Immature natural killer cell (primary cell): ENCODE measurements around the gene ZBTB38. TPM values are rescaled to one million over a fixed set of nuclear protein-coding genes. Genes with fewer than 3 reads are reported as not detected.
A peak's percentile ranks its signal among the peaks of the same experiment; 100 is the strongest.

ENCODE experiments used
- DNase-seq, 3 donors: peaks; one replicate each; pipeline ENCODE4 v3.0.0; 2022; ENCODE audit warnings: mixed read lengths in 1 of 3
- H3K27ac Mint-ChIP-seq, 6 donors: one replicate each; pipeline ENCODE4 v1.8.0; 2020; ENCODE audit warnings: mixed read lengths in 6 of 6, mild to moderate bottlenecking in 5 of 6, inconsistent platforms in 4 of 6, moderate library complexity in 3 of 6
- H3K27me3 Mint-ChIP-seq, 3 donors: one replicate each; pipeline ENCODE4 v1.8.0; 2020 to 2021; ENCODE audit warnings: low read depth in 3 of 3, mild to moderate bottlenecking in 3 of 3, mixed read lengths in 3 of 3, moderate library complexity in 3 of 3, inconsistent platforms in 1 of 3
- H3K36me3 Mint-ChIP-seq, 3 donors: one replicate each; pipeline ENCODE4 v1.8.0; 2020; ENCODE audit warnings: mixed read lengths in 3 of 3, inconsistent platforms in 2 of 3, mild to moderate bottlenecking in 2 of 3
- H3K4me1 Mint-ChIP-seq, 2 donors: one replicate each; pipeline ENCODE4 v1.8.0; 2020; ENCODE audit warnings: inconsistent platforms in 2 of 2, mild to moderate bottlenecking in 2 of 2, mixed read lengths in 2 of 2, moderate library complexity in 1 of 2
- H3K4me3 Mint-ChIP-seq, 5 donors: one replicate each; pipeline ENCODE4 v1.8.0; 2020; ENCODE audit warnings: mild to moderate bottlenecking in 5 of 5, mixed read lengths in 5 of 5, inconsistent platforms in 3 of 5, moderate library complexity in 3 of 5
- H3K9me3 Mint-ChIP-seq, 6 donors: one replicate each; pipeline ENCODE4 v1.8.0; 2020; ENCODE audit warnings: mild to moderate bottlenecking in 6 of 6, mixed read lengths in 6 of 6, inconsistent platforms in 4 of 6, moderate library complexity in 3 of 6
- polyA plus RNA-seq, 3 donors: library from polyadenylated mRNA; unstranded; fragments of 300-500 nt; fragmentation: Illumina TruSeq; gene quantifications; one replicate each; pipeline ENCODE4 v1.2.3, GENCODE V29; 2021

Gene ZBTB38
- polyA plus RNA-seq, 3 donors from 2014 or later = 31.4 to 98.7 (median 68.1) TPM

- Mint-ChIP-seq H3K4me1 (peaks cover 0 to 3% of the 10 kb centered on the region in 2 donors), H3K9me3 (peaks cover 0 to 2% (median 0%) of the 10 kb centered on the region in 6 donors), H3K36me3 (no peaks in the 10 kb centered on the region), H3K4me3 (no peak overlapping the region), H3K27me3 (peaks cover 2 to 5% (median 4%) of the 10 kb centered on the region in 3 donors), H3K27ac (no peak overlapping the region)
- no peak for DNase-seq
Observed at GRCh38 chr3:141389703-141390102, 21.4 kb downstream of the ZBTB38 start.

GRCh38 chr3:141390747-141391146 is 22.4 kb downstream of the ZBTB38 start:
- Mint-ChIP-seq H3K9me3 (peaks cover 0 to 2% (median 0%) of the 10 kb centered on the region in 6 donors), H3K27ac (no peak overlapping the region), H3K27me3 (peaks cover 2 to 5% (median 4%) of the 10 kb centered on the region in 3 donors), H3K4me1 (peaks cover 0 to 3% of the 10 kb centered on the region in 2 donors), H3K4me3 (no peak overlapping the region), H3K36me3 (no peaks in the 10 kb centered on the region)
- DNase-seq = no peak

- H3K27ac Mint-ChIP-seq = no peak overlapping the region
- H3K4me1 Mint-ChIP-seq = peaks cover 0 to 3% of the 10 kb centered on the region in 2 donors
- H3K4me3 Mint-ChIP-seq = no peak overlapping the region
- H3K9me3 Mint-ChIP-seq = peaks cover 0 to 2% (median 0%) of the 10 kb centered on the region in 6 donors
- H3K27me3 Mint-ChIP-seq = peaks cover 2 to 5% (median 4%) of the 10 kb centered on the region in 3 donors
- no peak for DNase-seq
- peaks cover 0 to 3% (median 0%) of the 10 kb centered on the region in 3 donors for H3K36me3 Mint-ChIP-seq
Observed at GRCh38 chr3:141391298-141391990, 23.1 kb downstream of the ZBTB38 start.

- peaks cover 0 to 3% of the 10 kb centered on the region in 2 donors for H3K4me1 Mint-ChIP-seq
- H3K27ac Mint-ChIP-seq = no peak overlapping the region
- peaks cover 3 to 5% (median 4%) of the 10 kb centered on the region in 3 donors for H3K27me3 Mint-ChIP-seq
Observed at GRCh38 chr3:141391991-141392316, 23.6 kb downstream of the ZBTB38 start.

GRCh38 chr3:141392416-141392815 is 24.1 kb downstream of the ZBTB38 start:
- peaks cover 4 to 6% (median 5%) of the 10 kb centered on the region in 3 donors for H3K27me3 Mint-ChIP-seq
- peaks cover 0 to 3% of the 10 kb centered on the region in 2 donors for H3K4me1 Mint-ChIP-seq
- H3K36me3 Mint-ChIP-seq = peaks cover 0 to 13% (median 7%) of the 10 kb centered on the region in 3 donors
- no peak for DNase-seq
- peaks cover 0 to 4% (median 0%) of the 10 kb centered on the region in 6 donors for H3K9me3 Mint-ChIP-seq
- no peak overlapping the region for H3K27ac Mint-ChIP-seq
- no peak overlapping the region for H3K4me3 Mint-ChIP-seq

More at GRCh38 chr3:141391991-141392316, 23.6 kb downstream of the ZBTB38 start:
- Mint-ChIP-seq H3K9me3 (peaks cover 0 to 2% (median 0%) of the 10 kb centered on the region in 6 donors), H3K4me3 (no peak overlapping the region), H3K36me3 (peaks cover 0 to 8% (median 4%) of the 10 kb centered on the region in 3 donors)
- no peak for DNase-seq

- Mint-ChIP-seq H3K9me3 (peaks cover 0 to 4% (median 0%) of the 10 kb centered on the region in 6 donors), H3K27ac (no peak overlapping the region), H3K36me3 (peaks cover 0 to 13% (median 7%) of the 10 kb centered on the region in 3 donors), H3K27me3 (peaks cover 4 to 6% (median 5%) of the 10 kb centered on the region in 3 donors), H3K4me3 (no peak overlapping the region), H3K4me1 (peaks cover 0 to 3% of the 10 kb centered on the region in 2 donors)
- DNase-seq = no peak
Observed at GRCh38 chr3:141392897-141393734, 24.8 kb downstream of the ZBTB38 start.

GRCh38 chr3:141393735-141394076 is 25.4 kb downstream of the ZBTB38 start:
- no peak for DNase-seq
- H3K27ac Mint-ChIP-seq = no peak overlapping the region
- H3K36me3 Mint-ChIP-seq = peaks cover 0 to 13% (median 7%) of the 10 kb centered on the region in 3 donors
- H3K9me3 Mint-ChIP-seq = peaks cover 0 to 4% (median 0%) of the 10 kb centered on the region in 6 donors
- no peak overlapping the region for H3K4me3 Mint-ChIP-seq
- peaks cover 4 to 6% (median 5%) of the 10 kb centered on the region in 3 donors for H3K27me3 Mint-ChIP-seq
- peaks cover 0 to 3% of the 10 kb centered on the region in 2 donors for H3K4me1 Mint-ChIP-seq

GRCh38 chr3:141394560-141394959 is 26.3 kb downstream of the ZBTB38 start:
- no peak overlapping the region for H3K27ac Mint-ChIP-seq
- peaks cover 0 to 4% (median 0%) of the 10 kb centered on the region in 6 donors for H3K9me3 Mint-ChIP-seq
- H3K27me3 Mint-ChIP-seq = peaks cover 2 to 6% (median 4%) of the 10 kb centered on the region in 3 donors

GRCh38 chr3:141395005-141395589 is 26.8 kb downstream of the ZBTB38 start:
- Mint-ChIP-seq H3K27me3 (peaks cover 4 to 6% (median 4%) of the 10 kb centered on the region in 3 donors), H3K4me3 (no peak overlapping the region), H3K36me3 (peaks cover 0 to 13% (median 7%) of the 10 kb centered on the region in 3 donors), H3K4me1 (peaks cover 0 to 5% of the 10 kb centered on the region in 2 donors), H3K9me3 (peaks cover 0 to 4% (median 0%) of the 10 kb centered on the region in 6 donors), H3K27ac (no peak overlapping the region)
- DNase-seq = no peak

More at GRCh38 chr3:141394560-141394959, 26.3 kb downstream of the ZBTB38 start:
- Mint-ChIP-seq H3K4me3 (no peak overlapping the region), H3K36me3 (peaks cover 0 to 13% (median 7%) of the 10 kb centered on the region in 3 donors), H3K4me1 (peaks cover 0 to 5% of the 10 kb centered on the region in 2 donors)
- no peak for DNase-seq

GRCh38 chr3:141397996-141398395 is 29.7 kb downstream of the ZBTB38 start:
- peaks cover 0 to 13% (median 7%) of the 10 kb centered on the region in 3 donors for H3K36me3 Mint-ChIP-seq
- H3K4me3 Mint-ChIP-seq = no peak overlapping the region
- no peak for DNase-seq
- H3K27ac Mint-ChIP-seq = no peak overlapping the region
- H3K27me3 Mint-ChIP-seq = peaks cover 0 to 6% (median 6%) of the 10 kb centered on the region in 3 donors
- H3K9me3 Mint-ChIP-seq = peaks cover 0 to 4% (median 0%) of the 10 kb centered on the region in 6 donors
- peaks cover 9 to 21% of the 10 kb centered on the region in 2 donors for H3K4me1 Mint-ChIP-seq

GRCh38 chr3:141399200-141399599 is 30.9 kb downstream of the ZBTB38 start:
- Mint-ChIP-seq H3K27ac (peak overlapping the region in 2 of 6 donors; percentile 4 to 68), H3K4me3 (peak overlapping the region in 1 of 5 donors; percentile 79)

GRCh38 chr3:141400073-141400971 is 32.0 kb downstream of the ZBTB38 start:
- Mint-ChIP-seq H3K27me3 (peaks cover 0 to 8% (median 6%) of the 10 kb centered on the region in 3 donors), H3K9me3 (peaks cover 0 to 4% (median 0%) of the 10 kb centered on the region in 6 donors), H3K36me3 (peaks cover 14 to 27% (median 24%) of the 10 kb centered on the region in 3 donors), H3K4me1 (peaks cover 18 to 45% of the 10 kb centered on the region in 2 donors), H3K27ac (peak overlapping the region; percentile 20 to 95 (median 64)), H3K4me3 (peak overlapping the region in 4 of 5 donors; percentile 53 to 88 (median 74))
- DNase-seq = no peak

More at GRCh38 chr3:141399200-141399599, 30.9 kb downstream of the ZBTB38 start:
- peaks cover 18 to 33% of the 10 kb centered on the region in 2 donors for H3K4me1 Mint-ChIP-seq
- peaks cover 0 to 4% (median 0%) of the 10 kb centered on the region in 6 donors for H3K9me3 Mint-ChIP-seq
- no peak for DNase-seq
- H3K27me3 Mint-ChIP-seq = peaks cover 0 to 8% (median 6%) of the 10 kb centered on the region in 3 donors
- H3K36me3 Mint-ChIP-seq = peaks cover 5 to 18% (median 13%) of the 10 kb centered on the region in 3 donors
